ENCODE measurements around the gene TSPY8. TPM values are rescaled to one million over a fixed set of nuclear protein-coding genes. Genes with fewer than 3 reads are reported as not detected.

Gene TSPY8
- total RNA-seq = not detected in 2 replicates

GRCh38 chrY:9357497-9357896, at the start of gene TSPY8:
TSPY8 (plus strand) TSS chrY:9357797; CDS start chrY:9357843, 46 bp downstream.

DNA sequence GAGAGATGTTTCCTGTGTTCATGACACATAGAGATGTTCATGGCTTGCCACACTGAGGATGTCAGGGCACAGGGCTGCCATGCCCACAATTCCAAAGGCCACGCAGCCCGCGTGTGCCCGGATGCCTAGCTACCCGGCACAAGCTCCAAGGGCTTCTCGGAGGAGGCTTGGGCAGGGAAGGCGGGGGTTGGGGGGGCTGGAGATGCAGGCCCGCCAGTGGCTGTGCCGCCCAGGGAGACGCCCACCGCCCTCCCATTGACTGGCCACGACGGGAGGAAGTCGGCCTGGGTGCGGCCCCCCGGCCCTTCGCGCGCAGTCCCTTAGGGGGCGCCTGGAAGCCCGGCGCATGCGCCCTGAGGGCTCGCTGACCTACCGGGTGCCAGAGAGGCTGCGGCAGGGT, 20.4 kb upstream of the TSPY8 start, which contains the start of gene TSPY4:
Gene TSPY4, plus strand, starts transcription at position 301 of the 400 bp plus-strand sequence. Its CDS starts 46 bp downstream, at position 347.

DNA sequence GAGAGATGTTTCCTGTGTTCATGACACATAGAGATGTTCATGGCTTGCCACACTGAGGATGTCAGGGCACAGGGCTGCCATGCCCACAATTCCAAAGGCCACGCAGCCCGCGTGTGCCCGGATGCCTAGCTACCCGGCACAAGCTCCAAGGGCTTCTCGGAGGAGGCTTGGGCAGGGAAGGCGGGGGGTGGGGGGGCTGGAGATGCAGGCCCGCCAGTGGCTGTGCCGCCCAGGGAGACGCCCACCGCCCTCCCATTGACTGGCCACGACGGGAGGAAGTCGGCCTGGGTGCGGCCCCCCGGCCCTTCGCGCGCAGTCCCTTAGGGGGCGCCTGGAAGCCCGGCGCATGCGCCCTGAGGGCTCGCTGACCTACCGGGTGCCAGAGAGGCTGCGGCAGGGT, 40.5 kb downstream of the TSPY8 start, which contains the start of gene TSPY3:
Gene TSPY3, plus strand, starts transcription at position 301 of the 400 bp plus-strand sequence. Its CDS starts 46 bp downstream, at position 347.

Other genes with a start within 250 kb of the TSPY8 start
- gene TSPY4, start 20.3 kb upstream of the TSPY8 start, total RNA-seq = not detected in 2 replicates
- gene TSPY3, start 40.6 kb downstream of the TSPY8 start, total RNA-seq = not detected in 2 replicates
- gene TSPY1, start 109.2 kb downstream of the TSPY8 start, total RNA-seq = not detected in 2 replicates
- gene TSPY9, start 129.5 kb downstream of the TSPY8 start, total RNA-seq = not detected in 2 replicates
- gene TSPY10, start 170.1 kb downstream of the TSPY8 start, total RNA-seq = not detected in 2 replicates